Ammon's horn (tissue), 1 donor: ENCODE results near the gene PHKG2.
"Not testable (repeated sequence)": the region's sequence is repeated elsewhere in the genome, so short reads cannot be mapped to it uniquely, and the experiment has no call there.

Experiments
- DNase-seq: peaks from one replicate; pipeline ENCODE4 v3.0.0-alpha.2; 2016; ENCODE audit warnings: low spot score

Gene PHKG2, protein sequence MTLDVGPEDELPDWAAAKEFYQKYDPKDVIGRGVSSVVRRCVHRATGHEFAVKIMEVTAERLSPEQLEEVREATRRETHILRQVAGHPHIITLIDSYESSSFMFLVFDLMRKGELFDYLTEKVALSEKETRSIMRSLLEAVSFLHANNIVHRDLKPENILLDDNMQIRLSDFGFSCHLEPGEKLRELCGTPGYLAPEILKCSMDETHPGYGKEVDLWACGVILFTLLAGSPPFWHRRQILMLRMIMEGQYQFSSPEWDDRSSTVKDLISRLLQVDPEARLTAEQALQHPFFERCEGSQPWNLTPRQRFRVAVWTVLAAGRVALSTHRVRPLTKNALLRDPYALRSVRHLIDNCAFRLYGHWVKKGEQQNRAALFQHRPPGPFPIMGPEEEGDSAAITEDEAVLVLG

DNA sequence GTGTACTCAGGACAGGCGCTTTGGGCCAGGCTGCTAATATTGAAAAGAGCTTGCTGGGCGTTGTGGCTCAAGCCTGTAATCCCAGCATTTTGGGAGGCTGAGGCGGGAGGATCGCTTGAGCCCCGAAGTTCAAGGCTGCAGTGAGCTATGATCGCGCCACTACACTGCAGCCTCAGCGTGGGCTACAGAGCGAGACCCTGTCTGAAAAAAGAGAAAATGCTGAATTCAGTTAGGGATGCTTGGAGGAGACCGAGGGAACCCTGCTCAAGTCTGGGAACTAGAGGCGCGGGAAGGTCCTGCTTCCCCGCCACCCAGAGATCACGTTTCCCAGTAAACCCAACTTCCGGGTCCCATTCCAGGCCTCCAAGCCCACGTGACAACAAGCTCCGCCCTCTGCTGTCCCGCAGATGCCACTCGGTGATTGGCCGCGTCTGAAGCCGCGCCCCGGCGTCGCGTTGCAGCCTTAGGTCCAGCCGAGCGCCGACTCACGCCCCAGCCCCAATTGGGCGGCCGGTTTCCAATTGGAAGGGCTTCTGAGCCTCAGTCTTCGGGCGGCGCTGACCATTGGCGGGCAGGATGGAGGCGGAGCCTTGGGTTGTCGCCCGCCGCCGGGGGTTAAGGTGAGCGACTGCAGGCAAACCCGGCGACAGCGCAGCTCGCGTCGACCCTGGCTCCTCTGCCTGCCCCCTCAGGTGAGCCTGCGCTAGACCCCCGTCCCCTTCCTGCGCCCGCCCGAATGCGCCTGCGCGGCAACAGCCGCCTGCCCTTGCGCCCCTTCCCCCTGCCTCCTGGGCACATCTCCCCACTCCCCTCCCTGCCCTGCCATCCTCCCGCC, at the start of gene PHKG2:
TSS of gene PHKG2 (plus strand) at position 627 of the 835 bp plus-strand sequence. CDS start 396 bp downstream, outside the sequence.
- DNase-seq = peak; percentile 100

DNA sequence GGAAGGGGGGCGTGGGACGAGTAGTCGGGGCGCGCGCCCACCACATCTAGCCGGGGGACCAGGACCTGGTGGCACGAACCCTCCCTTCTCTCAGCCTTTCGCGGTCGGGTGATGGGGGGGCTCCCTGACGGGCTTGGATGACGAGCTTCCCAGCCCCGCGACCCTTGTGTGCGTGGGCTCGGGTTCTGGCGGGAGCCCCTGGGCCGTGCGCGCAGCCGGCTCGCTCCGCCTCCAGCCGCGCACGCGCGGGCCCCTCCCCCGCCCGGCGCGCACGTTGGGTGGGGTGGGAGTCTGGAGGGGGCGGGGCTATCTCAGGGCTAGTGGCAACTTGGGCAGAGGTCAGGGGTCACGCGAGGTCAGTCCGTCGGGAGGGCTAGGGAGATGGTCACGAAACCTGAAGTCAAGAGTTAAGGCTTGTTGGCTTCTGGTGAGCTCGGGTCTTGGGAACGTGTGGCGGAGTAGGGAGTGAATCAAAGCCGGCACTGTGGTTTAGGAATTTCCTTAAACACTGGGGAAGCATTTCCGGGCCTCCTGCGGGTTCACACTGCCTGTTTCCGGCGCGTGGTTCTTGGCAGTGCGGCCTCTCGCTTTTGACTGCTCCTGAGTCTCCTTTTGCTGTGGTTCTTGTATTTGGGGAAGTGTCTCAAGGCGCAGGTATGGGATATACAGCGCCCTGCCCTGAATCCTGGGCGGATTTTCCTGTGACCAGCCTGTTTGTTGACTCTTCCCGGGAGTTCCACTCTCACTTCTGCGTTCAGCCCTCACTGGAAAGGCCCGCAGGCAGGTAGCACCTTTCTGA, 49.2 kb upstream of the PHKG2 start, which contains the start of gene SRCAP:
TSS of gene SRCAP (plus strand) at position 356 of the 799 bp plus-strand sequence. CDS start 1,654 bp downstream, outside the sequence.
- peak; percentile 86 for DNase-seq

DNA sequence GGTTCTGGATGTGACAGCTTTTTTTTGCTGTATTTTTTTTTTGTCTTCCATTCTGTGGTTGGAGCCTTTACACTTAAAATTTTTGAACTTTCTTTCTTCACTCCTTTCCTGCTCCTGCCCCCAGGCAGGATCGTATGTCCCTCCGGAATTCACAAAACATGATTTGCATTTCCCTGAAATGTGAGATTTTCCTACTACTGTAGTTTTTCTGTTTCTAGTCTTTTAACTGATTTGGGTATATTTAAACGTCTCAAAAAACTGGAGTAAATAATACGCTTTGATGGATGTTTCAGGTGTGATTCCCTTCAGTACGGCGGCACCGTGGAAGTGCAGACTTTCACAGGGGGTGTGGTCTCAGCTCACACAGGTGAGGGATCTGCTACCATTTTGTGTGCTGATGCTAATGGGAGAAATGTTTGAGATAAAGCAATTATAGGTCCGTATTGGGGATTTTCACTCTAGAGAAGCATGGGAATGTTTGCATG, 48.6 kb upstream of the PHKG2 start:
- no peak for DNase-seq

DNA sequence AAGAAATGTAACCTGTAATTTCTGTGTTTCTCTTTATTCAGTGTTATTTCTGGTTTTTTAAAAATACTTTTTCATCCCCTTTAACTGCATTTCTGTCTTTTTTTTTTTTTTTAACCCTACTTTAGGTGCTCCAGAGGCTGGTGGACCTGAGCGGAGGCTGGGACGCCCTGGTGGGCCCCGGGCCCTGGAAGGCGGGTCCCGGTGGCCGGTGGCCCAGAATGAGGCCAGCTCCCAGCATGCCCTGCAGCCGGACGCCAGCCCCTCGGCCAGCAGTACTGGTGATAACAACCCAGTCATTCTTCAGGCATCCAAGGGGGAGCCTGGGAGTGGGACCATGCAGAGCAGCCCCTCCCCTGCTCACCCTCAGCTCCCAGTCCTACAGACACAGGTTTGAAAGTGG, 47.7 kb upstream of the PHKG2 start:
- no peak for DNase-seq

DNA sequence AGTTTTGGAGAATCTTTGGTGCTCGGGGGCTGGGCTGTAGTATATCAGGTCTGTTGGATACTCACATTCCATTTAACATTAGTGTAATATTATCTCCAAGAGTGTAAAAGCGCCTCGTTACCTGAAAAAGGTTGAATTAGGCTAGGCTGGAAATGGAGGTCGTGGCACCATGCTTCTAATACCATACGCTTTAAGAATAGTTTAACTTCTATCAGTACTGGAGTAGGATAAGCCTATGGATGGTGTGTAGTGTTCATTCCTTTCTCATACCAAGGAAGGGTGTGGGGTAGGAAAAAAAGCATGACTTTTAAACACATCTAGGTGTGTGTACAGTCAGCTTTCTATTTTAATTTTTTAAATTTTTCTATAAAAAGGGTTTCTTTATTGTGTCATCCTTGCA, 47.3 kb upstream of the PHKG2 start:
- no peak for DNase-seq

DNA sequence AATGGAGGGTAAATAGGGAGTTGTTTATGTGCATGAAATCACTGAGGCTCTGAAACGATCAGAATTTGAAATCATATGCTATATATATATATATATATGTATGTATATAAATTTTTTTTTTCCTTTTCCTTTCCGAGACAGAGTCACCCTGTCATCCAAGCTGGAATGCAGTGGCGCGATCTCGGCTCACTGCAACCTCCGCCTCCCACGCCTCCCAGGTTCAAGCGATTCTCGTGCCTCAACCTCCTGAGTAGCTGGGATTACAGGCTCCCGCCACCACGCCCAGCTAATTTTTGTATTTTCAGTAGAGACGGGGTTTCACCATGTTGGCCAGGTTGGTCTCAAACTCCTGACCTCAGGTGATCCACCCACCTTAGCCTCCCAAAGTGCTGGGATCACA, 45.2 kb upstream of the PHKG2 start:
- not testable (repeated sequence) for DNase-seq

DNA sequence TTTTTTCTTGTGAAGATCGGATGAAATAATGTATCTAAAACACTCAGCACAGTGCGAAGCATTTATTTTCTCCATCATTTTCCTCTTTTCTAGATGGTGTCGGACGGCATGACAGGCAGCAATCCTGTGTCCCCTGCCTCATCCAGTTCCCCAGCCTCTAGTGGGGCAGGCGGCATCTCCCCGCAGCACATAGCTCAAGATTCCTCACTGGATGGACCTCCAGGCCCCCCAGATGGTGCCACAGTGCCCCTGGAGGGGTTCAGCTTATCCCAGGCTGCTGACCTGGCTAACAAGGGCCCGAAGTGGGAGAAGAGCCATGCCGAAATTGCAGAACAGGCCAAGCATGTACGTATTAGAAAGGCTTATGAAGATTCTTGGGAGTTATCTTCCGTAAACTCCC, 44.3 kb upstream of the PHKG2 start:
- no peak for DNase-seq

DNA sequence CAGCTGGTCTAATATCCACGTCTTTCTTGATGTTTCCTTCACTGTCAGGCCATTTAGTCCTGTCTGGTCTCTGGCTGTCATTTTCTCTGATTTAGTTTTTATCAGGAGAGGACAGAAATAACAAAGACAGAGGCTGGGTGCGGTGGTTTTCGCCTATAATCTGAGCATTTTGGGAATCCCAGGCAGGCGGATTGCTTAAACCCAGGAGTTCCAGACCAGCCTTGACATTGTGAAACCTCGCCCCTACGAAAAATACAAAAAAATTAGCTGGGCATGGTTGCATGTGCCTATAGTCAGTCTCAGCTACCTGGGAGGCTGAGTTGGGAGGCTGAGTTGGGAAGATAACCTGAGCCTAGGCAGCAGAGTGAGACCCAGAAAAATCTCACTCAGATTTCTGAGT, 42.2 kb upstream of the PHKG2 start:
- no peak for DNase-seq

DNA sequence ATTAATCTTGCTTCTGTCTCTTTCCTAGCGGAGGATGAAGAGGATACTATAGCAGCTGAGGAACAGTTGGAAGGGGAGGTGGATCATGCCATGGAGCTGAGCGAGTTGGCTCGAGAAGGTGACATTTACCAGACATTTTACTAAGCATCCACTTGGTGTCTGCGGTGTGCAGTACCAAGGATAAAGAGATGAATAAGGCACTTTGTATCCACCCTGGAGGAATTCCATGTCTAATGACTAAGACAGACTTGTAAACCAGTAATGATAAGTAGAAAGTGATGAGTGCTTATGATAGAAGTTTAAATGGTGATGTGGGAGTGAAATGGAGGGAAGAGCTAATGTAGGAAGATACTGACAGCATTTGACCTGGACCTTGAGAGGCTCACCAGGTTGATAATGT, 37.3 kb upstream of the PHKG2 start:
- no peak for DNase-seq

DNA sequence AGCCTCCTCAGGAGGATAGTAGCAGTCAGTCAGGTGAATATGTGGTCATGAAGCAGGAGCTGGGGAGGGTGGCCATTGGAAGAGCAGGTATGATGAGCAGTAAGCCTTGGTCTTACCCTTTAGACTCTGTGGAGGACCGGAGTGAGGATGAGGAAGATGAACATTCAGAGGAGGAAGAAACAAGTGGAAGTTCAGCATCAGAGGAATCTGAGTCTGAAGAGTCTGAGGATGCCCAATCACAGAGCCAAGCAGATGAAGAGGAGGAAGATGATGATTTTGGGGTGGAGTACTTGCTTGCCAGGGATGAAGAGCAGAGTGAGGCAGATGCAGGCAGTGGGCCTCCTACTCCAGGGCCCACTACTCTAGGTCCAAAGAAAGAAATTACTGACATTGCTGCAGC, 36.5 kb upstream of the PHKG2 start:
- no peak for DNase-seq

DNA sequence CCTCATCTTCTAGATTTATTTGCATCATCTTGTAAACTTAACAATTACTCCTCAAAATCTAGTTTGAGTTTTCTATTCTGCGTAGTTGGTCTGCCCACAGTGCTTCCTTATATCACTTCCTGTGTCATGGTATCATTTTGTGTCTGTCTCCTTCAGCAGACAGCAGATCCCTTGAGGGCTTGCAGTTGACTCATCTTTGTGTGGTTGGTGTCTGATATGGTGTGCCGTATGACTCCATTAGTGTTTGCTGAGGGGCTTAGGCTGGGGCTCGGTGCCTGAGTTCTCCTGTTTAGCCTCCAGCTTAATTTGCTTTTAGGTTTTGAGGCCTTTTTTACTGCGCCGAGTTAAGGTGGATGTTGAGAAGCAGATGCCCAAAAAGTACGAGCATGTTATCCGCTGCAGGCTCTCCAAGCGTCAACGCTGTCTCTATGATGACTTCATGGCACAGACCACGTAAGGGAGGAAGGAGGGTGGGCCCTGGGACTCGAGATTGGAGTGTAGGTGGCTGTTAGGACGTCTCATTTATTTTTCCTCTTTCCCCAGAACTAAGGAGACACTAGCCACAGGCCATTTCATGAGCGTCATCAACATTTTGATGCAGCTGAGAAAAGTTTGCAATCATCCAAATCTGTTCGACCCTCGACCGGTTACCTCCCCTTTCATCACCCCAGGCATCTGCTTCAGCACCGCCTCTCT, 32.3 kb upstream of the PHKG2 start:
- peak; percentile 19 for DNase-seq

DNA sequence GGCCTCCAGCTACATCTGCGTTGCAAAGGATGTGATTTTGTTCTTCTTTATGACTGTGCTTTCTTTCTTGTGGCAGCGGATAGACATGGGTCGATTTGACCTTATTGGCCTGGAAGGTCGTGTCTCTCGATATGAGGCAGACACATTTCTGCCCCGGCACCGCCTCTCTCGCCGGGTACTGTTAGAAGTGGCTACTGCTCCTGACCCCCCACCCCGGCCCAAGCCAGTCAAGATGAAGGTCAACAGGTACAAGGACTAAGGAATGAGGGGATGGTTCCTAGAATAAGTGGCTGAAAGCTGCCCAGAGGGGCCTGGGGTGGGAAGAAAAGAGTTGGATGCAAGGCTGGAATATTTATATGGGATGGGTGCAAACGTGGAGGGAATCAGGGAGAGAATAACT, 28.1 kb upstream of the PHKG2 start:
- no peak for DNase-seq

DNA sequence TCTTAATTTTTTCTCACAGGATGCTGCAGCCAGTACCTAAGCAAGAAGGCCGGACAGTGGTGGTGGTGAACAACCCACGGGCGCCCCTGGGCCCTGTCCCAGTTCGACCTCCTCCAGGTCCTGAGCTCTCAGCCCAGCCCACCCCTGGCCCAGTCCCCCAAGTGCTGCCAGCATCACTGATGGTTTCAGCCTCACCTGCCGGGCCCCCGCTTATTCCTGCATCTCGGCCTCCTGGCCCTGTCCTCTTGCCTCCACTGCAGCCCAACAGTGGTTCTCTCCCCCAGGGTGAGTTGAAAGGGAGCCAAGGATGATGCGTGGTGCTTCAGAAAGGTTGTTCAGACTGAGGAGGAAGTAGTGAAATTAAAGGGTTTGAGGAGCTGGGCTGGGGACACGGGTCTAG, 27.5 kb upstream of the PHKG2 start:
- no peak for DNase-seq

DNA sequence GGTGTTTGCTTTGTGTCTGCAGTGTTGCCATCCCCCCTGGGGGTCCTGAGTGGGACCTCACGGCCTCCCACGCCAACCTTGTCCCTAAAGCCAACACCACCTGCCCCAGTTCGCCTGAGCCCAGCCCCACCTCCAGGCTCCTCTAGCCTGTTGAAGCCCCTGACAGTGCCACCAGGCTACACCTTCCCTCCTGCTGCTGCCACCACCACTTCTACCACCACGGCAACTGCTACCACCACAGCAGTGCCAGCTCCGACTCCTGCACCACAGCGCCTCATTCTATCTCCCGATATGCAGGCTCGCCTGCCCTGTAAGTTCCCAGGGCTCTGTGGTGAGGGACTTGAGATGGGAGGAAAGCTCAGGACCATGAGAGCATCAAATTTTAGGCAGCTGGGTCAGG, 27.1 kb upstream of the PHKG2 start:
- no peak for DNase-seq

DNA sequence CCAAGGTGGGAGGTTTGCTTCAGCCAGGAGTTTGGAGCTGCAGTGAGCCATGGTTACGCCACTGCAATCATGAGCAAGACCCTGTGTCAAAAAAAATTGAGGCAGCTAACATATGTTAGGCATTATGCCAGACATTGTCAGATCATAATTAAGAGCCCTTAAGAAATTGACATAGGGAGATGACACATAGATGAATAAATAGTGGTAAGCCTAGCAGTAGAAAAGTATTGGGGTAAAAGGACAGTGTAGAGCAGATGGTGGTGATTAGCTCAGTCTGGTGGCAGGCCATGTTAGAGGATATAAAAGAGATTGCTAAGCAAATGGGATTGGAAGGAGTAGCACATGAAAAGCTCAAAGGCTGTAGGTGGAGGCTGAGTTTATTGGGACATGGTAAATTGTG, 26.6 kb upstream of the PHKG2 start:
- no peak for DNase-seq

DNA sequence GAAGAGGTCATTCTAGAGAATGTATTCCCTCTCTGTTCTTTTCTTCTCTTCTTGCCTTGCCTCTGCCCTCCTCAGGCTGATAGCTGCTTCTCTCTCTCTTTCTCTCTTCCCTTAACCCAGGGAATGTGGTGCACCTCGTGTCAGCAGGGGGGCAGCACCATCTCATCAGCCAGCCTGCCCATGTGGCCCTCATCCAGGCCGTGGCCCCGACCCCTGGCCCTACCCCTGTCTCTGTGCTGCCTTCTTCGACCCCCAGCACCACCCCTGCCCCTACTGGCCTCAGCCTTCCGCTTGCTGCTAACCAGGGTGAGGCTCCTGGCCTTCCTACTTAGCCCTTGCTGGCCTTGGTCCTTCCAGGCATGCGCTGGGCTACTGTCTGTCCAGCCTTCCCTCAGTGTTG, 25.8 kb upstream of the PHKG2 start:
- DNase-seq = no peak

DNA sequence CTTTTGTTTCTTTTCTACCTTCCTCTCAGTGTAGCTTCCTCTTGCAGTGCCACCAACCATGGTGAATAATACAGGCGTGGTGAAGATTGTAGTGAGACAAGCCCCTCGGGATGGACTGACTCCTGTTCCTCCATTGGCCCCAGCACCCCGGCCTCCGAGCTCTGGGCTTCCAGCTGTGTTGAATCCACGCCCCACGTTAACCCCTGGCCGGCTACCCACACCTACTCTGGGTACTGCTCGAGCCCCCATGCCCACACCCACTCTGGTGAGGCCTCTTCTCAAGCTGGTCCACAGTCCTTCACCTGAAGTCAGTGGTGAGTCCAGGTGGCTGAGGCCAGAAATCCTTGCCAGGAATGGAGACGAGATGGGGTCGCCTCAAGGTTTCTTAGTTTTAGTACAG, 25.3 kb upstream of the PHKG2 start:
- no peak for DNase-seq

DNA sequence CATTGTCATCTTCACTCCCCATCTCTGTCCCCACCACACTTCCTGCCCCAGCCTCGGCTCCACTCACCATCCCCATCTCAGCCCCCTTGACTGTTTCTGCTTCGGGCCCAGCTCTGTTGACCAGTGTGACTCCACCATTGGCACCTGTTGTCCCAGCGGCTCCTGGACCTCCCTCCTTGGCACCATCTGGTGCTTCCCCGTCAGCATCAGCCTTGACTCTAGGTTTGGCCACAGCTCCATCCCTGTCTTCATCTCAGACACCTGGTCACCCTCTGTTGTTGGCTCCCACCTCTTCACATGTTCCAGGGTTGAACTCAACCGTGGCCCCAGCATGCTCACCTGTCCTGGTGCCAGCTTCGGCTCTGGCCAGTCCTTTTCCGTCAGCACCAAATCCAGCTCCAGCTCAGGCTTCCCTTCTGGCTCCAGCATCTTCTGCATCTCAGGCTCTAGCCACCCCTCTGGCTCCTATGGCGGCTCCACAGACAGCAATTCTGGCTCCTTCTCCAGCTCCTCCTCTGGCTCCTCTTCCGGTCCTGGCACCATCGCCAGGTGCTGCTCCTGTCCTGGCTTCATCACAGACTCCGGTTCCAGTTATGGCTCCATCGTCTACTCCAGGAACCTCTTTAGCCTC, 24.4 kb upstream of the PHKG2 start:
- no peak for DNase-seq

DNA sequence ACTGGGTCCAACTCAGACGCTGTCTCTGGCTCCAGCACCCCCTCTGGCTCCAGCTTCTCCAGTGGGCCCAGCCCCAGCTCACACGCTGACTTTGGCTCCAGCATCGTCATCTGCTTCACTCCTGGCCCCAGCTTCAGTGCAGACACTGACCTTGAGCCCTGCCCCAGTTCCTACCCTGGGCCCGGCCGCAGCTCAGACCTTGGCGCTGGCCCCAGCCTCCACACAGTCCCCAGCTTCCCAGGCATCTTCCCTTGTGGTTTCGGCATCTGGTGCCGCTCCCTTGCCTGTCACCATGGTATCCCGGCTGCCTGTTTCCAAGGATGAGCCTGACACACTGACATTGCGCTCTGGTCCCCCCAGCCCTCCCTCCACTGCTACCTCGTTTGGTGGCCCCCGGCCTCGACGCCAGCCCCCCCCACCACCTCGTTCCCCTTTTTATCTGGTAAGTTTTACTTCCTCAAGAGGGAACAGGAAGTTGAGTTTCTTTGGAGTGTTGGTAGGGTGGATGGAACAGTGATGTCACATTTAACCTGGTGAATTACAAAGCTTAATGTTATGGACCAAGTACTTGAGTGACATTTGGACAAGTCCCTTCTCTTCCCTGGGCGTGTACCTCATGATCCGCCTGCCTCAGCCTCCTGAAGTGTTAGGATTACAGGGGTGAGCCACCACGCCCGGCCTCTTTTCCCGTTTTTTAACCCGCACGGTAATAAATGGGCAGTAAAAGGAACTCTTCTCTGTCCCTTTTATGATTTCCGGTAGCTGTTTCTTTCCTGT, 23.4 kb upstream of the PHKG2 start:
- DNase-seq = peak; percentile 54

DNA sequence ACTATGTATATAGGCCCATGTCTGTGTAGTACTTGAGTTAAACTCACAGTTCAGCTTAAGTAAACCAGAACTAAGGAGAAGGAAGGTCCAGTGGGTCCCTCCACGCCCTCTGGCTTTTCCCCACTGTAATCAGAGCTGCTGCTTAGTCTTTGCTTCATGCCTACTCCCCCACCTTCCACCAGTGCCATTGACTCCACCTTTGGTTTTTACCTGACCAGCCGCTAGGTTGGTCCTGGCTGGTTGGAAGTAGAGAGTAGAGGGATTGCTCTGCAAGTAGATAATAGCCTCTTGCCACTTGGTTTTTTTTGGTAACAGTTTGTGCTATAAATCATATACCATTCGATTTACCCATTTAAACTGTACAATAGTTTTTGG, 22.8 kb upstream of the PHKG2 start:
- no peak for DNase-seq
